ENCODE data around the gene KCTD16. TPM values are rescaled to one million over a fixed set of nuclear protein-coding genes. Genes with fewer than 3 reads are reported as not detected.

Gene KCTD16
- total RNA-seq, 1 donor from 2014 or later: 24.3 TPM

- Mint-ChIP-seq H3K9me3 (ENCODE audit: low read depth) (peaks cover 3% of the 10 kb centered on the region), H3K4me1 (ENCODE audit: low read depth) (peaks cover 7% of the 10 kb centered on the region), H3K27me3 (no peaks in the 10 kb centered on the region), H3K36me3 (ENCODE audit: insufficient read depth) (peaks cover 2% of the 10 kb centered on the region), H3K27ac (no peak overlapping the region), H3K4me3 (ENCODE audit: low read depth) (no peak overlapping the region)
- TF ChIP-seq CTCF (IDR thresholded peaks at IDR 0.05; ENCODE audit: unreplicated experiment): no peak
- DNase-seq (ENCODE audit: low spot score, unreplicated experiment): no peak
Measured at GRCh38 chr5:144404672-144405071, 234.0 kb downstream of the KCTD16 start.

GRCh38 chr5:144405991-144406390 lies 235.3 kb downstream of the KCTD16 start:
- Mint-ChIP-seq H3K27me3 (no peaks in the 10 kb centered on the region), H3K4me3 (ENCODE audit: low read depth) (no peak overlapping the region), H3K4me1 (ENCODE audit: low read depth) (peaks cover 7% of the 10 kb centered on the region), H3K27ac (peak overlapping the region; percentile 31), H3K36me3 (ENCODE audit: insufficient read depth) (peaks cover 2% of the 10 kb centered on the region), H3K9me3 (ENCODE audit: low read depth) (peaks cover 3% of the 10 kb centered on the region)
- DNase-seq (ENCODE audit: low spot score, unreplicated experiment): no peak
- no peak for TF ChIP-seq CTCF (IDR thresholded peaks at IDR 0.05; ENCODE audit: unreplicated experiment)

GRCh38 chr5:144406442-144406841 lies 235.8 kb downstream of the KCTD16 start:
- Mint-ChIP-seq H3K9me3 (ENCODE audit: low read depth) (peaks cover 3% of the 10 kb centered on the region), H3K4me3 (ENCODE audit: low read depth) (no peak overlapping the region), H3K36me3 (ENCODE audit: insufficient read depth) (peaks cover 2% of the 10 kb centered on the region), H3K4me1 (ENCODE audit: low read depth) (peaks cover 7% of the 10 kb centered on the region), H3K27me3 (no peaks in the 10 kb centered on the region), H3K27ac (no peak overlapping the region)
- DNase-seq (ENCODE audit: low spot score, unreplicated experiment): no peak
- no peak for TF ChIP-seq CTCF (IDR thresholded peaks at IDR 0.05; ENCODE audit: unreplicated experiment)

- TF ChIP-seq CTCF (IDR thresholded peaks at IDR 0.05; ENCODE audit: unreplicated experiment): no peak
- peaks cover 15% of the 10 kb centered on the region for H3K36me3 Mint-ChIP-seq (ENCODE audit: insufficient read depth)
- peaks cover 20% of the 10 kb centered on the region for H3K9me3 Mint-ChIP-seq (ENCODE audit: low read depth)
- peaks cover 2% of the 10 kb centered on the region for H3K4me1 Mint-ChIP-seq (ENCODE audit: low read depth)
- DNase-seq (ENCODE audit: low spot score, unreplicated experiment): no peak
- H3K27ac Mint-ChIP-seq: no peak overlapping the region
- no peak overlapping the region for H3K4me3 Mint-ChIP-seq (ENCODE audit: low read depth)
- no peaks in the 10 kb centered on the region for H3K27me3 Mint-ChIP-seq
Measured at GRCh38 chr5:144414202-144415029, 243.7 kb downstream of the KCTD16 start.

- Mint-ChIP-seq H3K27ac (no peak overlapping the region), H3K36me3 (ENCODE audit: insufficient read depth) (peaks cover 15% of the 10 kb centered on the region), H3K9me3 (ENCODE audit: low read depth) (peaks cover 20% of the 10 kb centered on the region), H3K27me3 (no peaks in the 10 kb centered on the region), H3K4me1 (ENCODE audit: low read depth) (peaks cover 13% of the 10 kb centered on the region), H3K4me3 (ENCODE audit: low read depth) (no peak overlapping the region)
- DNase-seq (ENCODE audit: low spot score, unreplicated experiment): no peak
- no peak for TF ChIP-seq CTCF (IDR thresholded peaks at IDR 0.05; ENCODE audit: unreplicated experiment)
Measured at GRCh38 chr5:144416196-144416595, 245.5 kb downstream of the KCTD16 start.

Data from progenitor cell of endocrine pancreas (in vitro differentiated cells).